Hematopoietic multipotent progenitor cell treated with erythropoietin and hydrocortisone succinate and interleukin-3 and kit ligand, for 17 days (in vitro differentiated cells): ENCODE data around the gene CADM1.

Experiments used
- DNase-seq: peaks from one replicate; pipeline ENCODE4 v3.0.0-alpha.2; 2015; ENCODE audit warnings: low spot score

The CADM1 gene

GRCh38 chr11:115181538-115181937 is 322.7 kb downstream of the CADM1 start:
- DNase-seq = no peak

GRCh38 chr11:115180272-115180671 is 323.9 kb downstream of the CADM1 start:
- no peak for DNase-seq

- no peak for DNase-seq
Observed at GRCh38 chr11:115179636-115180035, 324.6 kb downstream of the CADM1 start.

GRCh38 chr11:115178705-115179104 is 325.5 kb downstream of the CADM1 start:
- no peak for DNase-seq

GRCh38 chr11:115173136-115173535 is 331.1 kb downstream of the CADM1 start:
- no peak for DNase-seq

GRCh38 chr11:115170133-115170815 is 333.9 kb downstream of the CADM1 start:
- DNase-seq = no peak

GRCh38 chr11:115169251-115169650 is 335.0 kb downstream of the CADM1 start:
- no peak for DNase-seq

GRCh38 chr11:115168686-115169085 is 335.5 kb downstream of the CADM1 start:
- DNase-seq = no peak

- no peak for DNase-seq
Observed at GRCh38 chr11:115168229-115168671, 336.0 kb downstream of the CADM1 start.

GRCh38 chr11:115167456-115167855 is 336.8 kb downstream of the CADM1 start:
- no peak for DNase-seq

- DNase-seq = no peak
Observed at GRCh38 chr11:115166820-115167219, 337.4 kb downstream of the CADM1 start.

GRCh38 chr11:115164774-115165173 is 339.4 kb downstream of the CADM1 start:
- no peak for DNase-seq

GRCh38 chr11:115162919-115163318 is 341.3 kb downstream of the CADM1 start:
- DNase-seq = no peak

GRCh38 chr11:115161876-115162275 is 342.3 kb downstream of the CADM1 start:
- DNase-seq = no peak

GRCh38 chr11:115159207-115159606 is 345.0 kb downstream of the CADM1 start:
- DNase-seq = no peak

- DNase-seq = no peak
Observed at GRCh38 chr11:115158053-115158452, 346.2 kb downstream of the CADM1 start.

GRCh38 chr11:115157247-115157646 is 347.0 kb downstream of the CADM1 start:
- no peak for DNase-seq

GRCh38 chr11:115155978-115156377 is 348.2 kb downstream of the CADM1 start:
- DNase-seq = no peak

- no peak for DNase-seq
Observed at GRCh38 chr11:115155320-115155719, 348.9 kb downstream of the CADM1 start.

- no peak for DNase-seq
Observed at GRCh38 chr11:115154355-115154736, 349.9 kb downstream of the CADM1 start.

- DNase-seq = no peak
Observed at GRCh38 chr11:115153731-115154354, 350.4 kb downstream of the CADM1 start.

- no peak for DNase-seq
Observed at GRCh38 chr11:115153135-115153534, 351.1 kb downstream of the CADM1 start.

GRCh38 chr11:115151010-115151409 is 353.2 kb downstream of the CADM1 start:
- no peak for DNase-seq

- DNase-seq = no peak
Observed at GRCh38 chr11:115148691-115149090, 355.5 kb downstream of the CADM1 start.
